Hepatocyte (in vitro differentiated cells): Measurements from ENCODE around the gene MXI1.

Experiments used
- CTCF ChIP-seq: fragments of 200-600 bp; sonication (generic); IDR thresholded peaks from 2 replicates; pipeline ENCODE4 v1.5.1; 2016; ENCODE audit warnings: antibody characterized with exemption, mild to moderate bottlenecking; ENCODE audit not compliant: poor library complexity
- EZH2 ChIP-seq: fragments of 200-600 bp; sonication (generic); IDR thresholded peaks from 2 replicates; pipeline ENCODE4 v1.6.1; 2016; ENCODE audit warnings: antibody characterized with exemption, mild to moderate bottlenecking, borderline replicate concordance

GRCh38 chr10:110268442-110268841, 61.0 kb downstream of the MXI1 start:
- TF ChIP-seq CTCF (no peak), EZH2 (no peak)
